Astrocyte (in vitro differentiated cells and primary cell): ENCODE data around the gene LCAT. TPM values are rescaled to one million over a fixed set of nuclear protein-coding genes. Genes with fewer than 3 reads are reported as not detected.

Experiments used
- DNase-seq: peaks from one replicate; pipeline ENCODE4 v3.0.0-alpha.2; 2010; ENCODE audit warnings: low read depth
- FAIRE-seq: peaks from 2 replicates; lab custom pipeline; 2011; peaks lifted over from hg19 to GRCh38; lab: Jason Lieb, UNC
- H2AFZ ChIP-seq: 2 replicates; pipeline ENCODE4 v1.6.0; 2012; ENCODE audit warnings: low read depth, low read length, inconsistent platforms
- H3K27ac ChIP-seq: 2 replicates; pipeline ENCODE4 v1.5.1; 2011; ENCODE audit warnings: low read depth, low read length, inconsistent platforms
- H3K27me3 ChIP-seq: 2 replicates; pipeline ENCODE4 v1.6.0; 2011; ENCODE audit warnings: low read length, inconsistent platforms; ENCODE audit not compliant: insufficient read depth
- H3K36me3 ChIP-seq: 2 replicates; pipeline ENCODE4 v1.5.1; 2011; ENCODE audit warnings: low read length, inconsistent platforms; ENCODE audit not compliant: insufficient read depth
- H3K4me1 ChIP-seq: 2 replicates; pipeline ENCODE4 v1.5.1; 2011; ENCODE audit warnings: low read length, inconsistent platforms; ENCODE audit not compliant: insufficient read depth
- H3K4me2 ChIP-seq: 2 replicates; pipeline ENCODE4 v1.6.0; 2012; ENCODE audit warnings: low read length, inconsistent platforms
- H3K4me3 ChIP-seq: 2 replicates; pipeline ENCODE4 v1.5.1; 2011; ENCODE audit warnings: low read depth, mild to moderate bottlenecking, low read length, inconsistent platforms; ENCODE audit not compliant: insufficient read depth
- H3K79me2 ChIP-seq: 2 replicates; pipeline ENCODE4 v1.6.0; 2012; ENCODE audit warnings: mild to moderate bottlenecking, low read length, inconsistent platforms; ENCODE audit not compliant: insufficient read depth
- H3K9ac ChIP-seq: 2 replicates; pipeline ENCODE4 v1.6.0; 2012; ENCODE audit warnings: mild to moderate bottlenecking, low read length, inconsistent platforms
- H3K9me3 ChIP-seq: 2 replicates; pipeline ENCODE4 v1.5.1; 2012; ENCODE audit warnings: low read depth, mild to moderate bottlenecking, low read length, inconsistent platforms; ENCODE audit not compliant: insufficient read depth
- H4K20me1 ChIP-seq: 2 replicates; pipeline ENCODE4 v1.6.0; 2012; ENCODE audit warnings: low read length, inconsistent platforms; ENCODE audit not compliant: insufficient read depth
- H3K27ac Mint-ChIP-seq: one replicate; pipeline ENCODE4 v1.8.0; 2021; ENCODE audit warnings: mild to moderate bottlenecking, mixed read lengths; ENCODE audit not compliant: unreplicated experiment
- H3K27me3 Mint-ChIP-seq: one replicate; pipeline ENCODE4 v1.8.0; 2021; ENCODE audit warnings: low read depth, mixed read lengths; ENCODE audit not compliant: unreplicated experiment
- H3K36me3 Mint-ChIP-seq: one replicate; pipeline ENCODE4 v1.8.0; 2021; ENCODE audit warnings: low read depth, mixed read lengths; ENCODE audit not compliant: unreplicated experiment
- H3K4me1 Mint-ChIP-seq: one replicate; pipeline ENCODE4 v1.8.0; 2021; ENCODE audit warnings: low read depth, mixed read lengths; ENCODE audit not compliant: unreplicated experiment
- H3K4me3 Mint-ChIP-seq: one replicate; pipeline ENCODE4 v1.8.0; 2021; ENCODE audit warnings: mild to moderate bottlenecking, moderate library complexity, mixed read lengths; ENCODE audit not compliant: unreplicated experiment
- H3K9me3 Mint-ChIP-seq: one replicate; pipeline ENCODE4 v1.8.0; 2021; ENCODE audit warnings: mild to moderate bottlenecking, mixed read lengths; ENCODE audit not compliant: unreplicated experiment
- CTCF ChIP-seq: IDR thresholded peaks from 2 replicates; pipeline ENCODE4 v1.5.1; 2011; ENCODE audit warnings: low read depth, mild to moderate bottlenecking, inconsistent platforms, low read length, moderate library complexity; ENCODE audit not compliant: insufficient read depth
- EZH2 ChIP-seq: IDR thresholded peaks from 2 replicates; pipeline ENCODE4 v1.6.1; 2012; ENCODE audit warnings: mild to moderate bottlenecking, low read length, inconsistent platforms; ENCODE audit not compliant: insufficient read depth
- total RNA-seq: library from RNA; stranded (reverse); gene quantifications from 2 replicates; pipeline ENCODE4 v1.2.1, GENCODE V29; 2021

The LCAT gene
- total RNA-seq, 1 donor from 2014 or later, result 37.9 TPM

GRCh38 chr16:67949645-67950044 lies 5.7 kb upstream of the LCAT start:
- H3K4me3 ChIP-seq, result no peak overlapping the region
- FAIRE-seq (no peak), DNase-seq (no peak)
- peaks cover 10% of the 10 kb centered on the region for H3K79me2 ChIP-seq
- Mint-ChIP-seq H3K36me3 (peaks cover 14% of the 10 kb centered on the region), H3K4me3 (no peak overlapping the region), H3K9me3 (no peaks in the 10 kb centered on the region), H3K27ac (no peak overlapping the region), H3K27me3 (no peaks in the 10 kb centered on the region), H3K4me1 (no peaks in the 10 kb centered on the region)
- H4K20me1 ChIP-seq, result peaks cover 87% of the 10 kb centered on the region
- H3K4me1 ChIP-seq, result peaks cover 9% of the 10 kb centered on the region
- H2AFZ ChIP-seq, result no peak overlapping the region
- peaks cover 45% of the 10 kb centered on the region for H3K36me3 ChIP-seq
- TF ChIP-seq EZH2 (no peak), CTCF (no peak)
- no peak overlapping the region for H3K9ac ChIP-seq
- H3K27me3 ChIP-seq, result no peaks in the 10 kb centered on the region
- H3K4me2 ChIP-seq, result no peak overlapping the region
- H3K9me3 ChIP-seq, result no peaks in the 10 kb centered on the region
- H3K27ac ChIP-seq, result no peak overlapping the region

GRCh38 chr16:67948015-67948414 lies 4.1 kb upstream of the LCAT start:
- Histone ChIP-seq H3K4me3 (no peak overlapping the region), H3K27ac (no peak overlapping the region), H3K9me3 (no peaks in the 10 kb centered on the region), H4K20me1 (peaks cover 89% of the 10 kb centered on the region), H2AFZ (no peak overlapping the region), H3K36me3 (peaks cover 32% of the 10 kb centered on the region), H3K27me3 (no peaks in the 10 kb centered on the region), H3K4me1 (peaks cover 15% of the 10 kb centered on the region), H3K9ac (no peak overlapping the region), H3K79me2 (peaks cover 7% of the 10 kb centered on the region), H3K4me2 (no peak overlapping the region)
- Mint-ChIP-seq H3K4me3 (no peak overlapping the region), H3K9me3 (no peaks in the 10 kb centered on the region), H3K4me1 (no peaks in the 10 kb centered on the region), H3K27ac (peak overlapping the region; percentile 41), H3K36me3 (peaks cover 12% of the 10 kb centered on the region), H3K27me3 (no peaks in the 10 kb centered on the region)
- DNase-seq (no peak), FAIRE-seq (no peak)
- TF ChIP-seq EZH2, result no peak
- no peak for TF ChIP-seq CTCF

GRCh38 chr16:67946966-67947558 lies 3.1 kb upstream of the LCAT start:
- H3K4me3 ChIP-seq, result no peak overlapping the region
- no peak for FAIRE-seq
- H3K27me3 ChIP-seq, result no peaks in the 10 kb centered on the region
- H3K36me3 Mint-ChIP-seq, result peaks cover 10% of the 10 kb centered on the region
- TF ChIP-seq CTCF (no peak), EZH2 (no peak)
- peaks cover 38% of the 10 kb centered on the region for H3K36me3 ChIP-seq
- H2AFZ ChIP-seq, result no peak overlapping the region
- peaks cover 15% of the 10 kb centered on the region for H3K4me1 ChIP-seq
- H4K20me1 ChIP-seq, result peaks cover 95% of the 10 kb centered on the region
- no peak overlapping the region for H3K9ac ChIP-seq
- H3K4me1 Mint-ChIP-seq, result no peaks in the 10 kb centered on the region
- no peak overlapping the region for H3K4me3 Mint-ChIP-seq
- H3K9me3 ChIP-seq, result no peaks in the 10 kb centered on the region
- H3K27ac ChIP-seq, result no peak overlapping the region
- no peak for DNase-seq
- no peak overlapping the region for H3K4me2 ChIP-seq
- peaks cover 7% of the 10 kb centered on the region for H3K79me2 ChIP-seq
- H3K27me3 Mint-ChIP-seq, result no peaks in the 10 kb centered on the region
- no peak overlapping the region for H3K27ac Mint-ChIP-seq
- H3K9me3 Mint-ChIP-seq, result no peaks in the 10 kb centered on the region
